A673 (cell line): ENCODE results near the gene MAGT1. TPM values are rescaled to one million over a fixed set of nuclear protein-coding genes. Genes with fewer than 3 reads are reported as not detected.
A peak's percentile ranks its signal among the peaks of the same experiment; 100 is the strongest.

ENCODE experiments used
- BruUV-seq: library from RNA; stranded (reverse); fragments of 400-500 nt; replicated peaks from 2 replicates; lab custom pipeline; 2021; lab: Mats Ljungman, UMichigan
- CTCF ChIA-PET: fragments of 300-600 bp; sonication (Branson Sonifier 250); formaldehyde crosslinking; loops from one replicate; lab custom pipeline; 2022; ENCODE audit warnings: antibody characterized with exemption; lab: Charles Lee
- POLR2A ChIA-PET: fragments of 300-600 bp; sonication (Branson Sonifier 250); formaldehyde crosslinking; loops from one replicate; lab custom pipeline; 2022; ENCODE audit warnings: antibody characterized with exemption; ENCODE audit not compliant: low non-redundant PET; lab: Charles Lee
- DNase-seq: peaks from one replicate; pipeline ENCODE4 v3.0.0-alpha.2; 2015; ENCODE audit warnings: low spot score
- H3K27ac ChIP-seq: fragments of 200-600 bp; sonication (generic); 2 replicates; pipeline ENCODE4 v1.5.1; 2016; ENCODE audit warnings: mixed run types, low read depth, mild to moderate bottlenecking, mixed read lengths, antibody characterized with exemption, low read length; ENCODE audit not compliant: poor library complexity, severe bottlenecking
- H3K27me3 ChIP-seq: fragments of 200-600 bp; sonication (generic); replicated peaks from 2 replicates; pipeline ENCODE4 v1.6.1; 2017; ENCODE audit warnings: mixed run types, low read depth, mild to moderate bottlenecking, mixed read lengths, antibody characterized with exemption, low read length; ENCODE audit not compliant: insufficient read depth, poor library complexity
- H3K36me3 ChIP-seq: fragments of 200-600 bp; sonication (generic); 2 replicates; pipeline ENCODE4 v1.6.1; 2016; ENCODE audit warnings: mixed run types, mild to moderate bottlenecking, mixed read lengths, antibody characterized with exemption, low read length; ENCODE audit not compliant: insufficient read depth, poor library complexity, severe bottlenecking
- H3K4me1 ChIP-seq: fragments of 200-600 bp; sonication (generic); 2 replicates; pipeline ENCODE4 v1.6.1; 2017; ENCODE audit warnings: mixed run types, mild to moderate bottlenecking, mixed read lengths, antibody characterized with exemption, low read length; ENCODE audit not compliant: insufficient read depth, poor library complexity, severe bottlenecking
- H3K4me3 ChIP-seq: fragments of 200-600 bp; sonication (generic); 2 replicates; pipeline ENCODE4 v1.5.1; 2016; ENCODE audit warnings: low read depth, mixed run types, mild to moderate bottlenecking, mixed read lengths, low read length; ENCODE audit not compliant: poor library complexity, severe bottlenecking
- H3K9me3 ChIP-seq: fragments of 200-600 bp; sonication (generic); 2 replicates; pipeline ENCODE4 v1.6.1; 2016; ENCODE audit warnings: mixed run types, low read depth, mild to moderate bottlenecking, mixed read lengths, antibody characterized with exemption, low read length; ENCODE audit not compliant: poor library complexity, severe bottlenecking
- EZH2 ChIP-seq: fragments of 200-600 bp; sonication (generic); IDR thresholded peaks from 2 replicates; pipeline ENCODE4 v1.6.1; 2017; ENCODE audit warnings: borderline replicate concordance, low read depth, mild to moderate bottlenecking, mixed read lengths, antibody characterized with exemption, low read length; ENCODE audit not compliant: poor library complexity, severe bottlenecking
- intact Hi-C: fragments of 100-400 bp; cut with micrococcal nuclease; formaldehyde crosslinking; loops from one replicate; pipeline ENCODE4 v1.10.0; 2022; ENCODE audit not compliant: unreplicated experiment
- total RNA-seq: library from RNA; stranded (reverse); gene quantifications from 2 replicates; pipeline ENCODE4 v1.2.3, GENCODE V29; 2021
- TF ChIP-seq, protein P1 (sequence below): fragments of 300-800, 200-600 bp; sonication (generic); conservative IDR thresholded peaks from 2 replicates; pipeline ENCODE4 v1.5.1; 2017; ENCODE audit warnings: low read depth, mild to moderate bottlenecking, antibody characterized with exemption, low read length, moderate library complexity, mixed read lengths

MAGT1 gene
- total RNA-seq, 1 experiment from 2014 or later, result 66.8 TPM

GRCh38 chrX:77785486-77786364 lies 109.5 kb downstream of the MAGT1 start, which contains the start of gene ATRX:
TSS of gene ATRX (minus strand) at chrX:77786216. CDS start at chrX:77786001, 215 bp downstream.
- ChIA-PET CTCF (no interaction called here), POLR2A (no interaction called here)
- BruUV-seq, result no TSS peak
- DNase-seq, result peak; percentile 88
- TF ChIP-seq, protein P1, sequence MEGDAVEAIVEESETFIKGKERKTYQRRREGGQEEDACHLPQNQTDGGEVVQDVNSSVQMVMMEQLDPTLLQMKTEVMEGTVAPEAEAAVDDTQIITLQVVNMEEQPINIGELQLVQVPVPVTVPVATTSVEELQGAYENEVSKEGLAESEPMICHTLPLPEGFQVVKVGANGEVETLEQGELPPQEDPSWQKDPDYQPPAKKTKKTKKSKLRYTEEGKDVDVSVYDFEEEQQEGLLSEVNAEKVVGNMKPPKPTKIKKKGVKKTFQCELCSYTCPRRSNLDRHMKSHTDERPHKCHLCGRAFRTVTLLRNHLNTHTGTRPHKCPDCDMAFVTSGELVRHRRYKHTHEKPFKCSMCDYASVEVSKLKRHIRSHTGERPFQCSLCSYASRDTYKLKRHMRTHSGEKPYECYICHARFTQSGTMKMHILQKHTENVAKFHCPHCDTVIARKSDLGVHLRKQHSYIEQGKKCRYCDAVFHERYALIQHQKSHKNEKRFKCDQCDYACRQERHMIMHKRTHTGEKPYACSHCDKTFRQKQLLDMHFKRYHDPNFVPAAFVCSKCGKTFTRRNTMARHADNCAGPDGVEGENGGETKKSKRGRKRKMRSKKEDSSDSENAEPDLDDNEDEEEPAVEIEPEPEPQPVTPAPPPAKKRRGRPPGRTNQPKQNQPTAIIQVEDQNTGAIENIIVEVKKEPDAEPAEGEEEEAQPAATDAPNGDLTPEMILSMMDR, result no peak
- no peak for TF ChIP-seq EZH2
- peak within 1 kb of the TSS; percentile 98 for H3K27ac ChIP-seq
- no peaks in the 10 kb centered on the region for H3K36me3 ChIP-seq
- H3K9me3 ChIP-seq, result no peaks in the 10 kb centered on the region
- H3K4me3 ChIP-seq, result peak within 1 kb of the TSS; percentile 75
- no peaks in the 10 kb centered on the region for H3K27me3 ChIP-seq
- no peaks in the 10 kb centered on the region for H3K4me1 ChIP-seq
- intact Hi-C loops, result loop anchor here (10.0 kb wide), 1 partner anchor 109 kb away; the partner anchor contains the start of genes COX7B and MAGT1

GRCh38 chrX:77779695-77780094 lies 115.5 kb downstream of the MAGT1 start:
- CTCF ChIA-PET, result no interaction called here

GRCh38 chrX:77776659-77777058 lies 118.6 kb downstream of the MAGT1 start:
- TF ChIP-seq, protein P1, result no peak
- TF ChIP-seq EZH2, result no peak

More at GRCh38 chrX:77779695-77780094, 115.5 kb downstream of the MAGT1 start:
- BruUV-seq, result no TSS peak
- Histone ChIP-seq H3K36me3 (no peaks in the 10 kb centered on the region), H3K4me3 (no peak overlapping the region), H3K4me1 (no peaks in the 10 kb centered on the region), H3K27me3 (no peaks in the 10 kb centered on the region), H3K27ac (no peak overlapping the region), H3K9me3 (no peaks in the 10 kb centered on the region)
- TF ChIP-seq, protein P1, result no peak
- TF ChIP-seq EZH2, result no peak
- intact Hi-C loops, result loop anchor here (10.0 kb wide), 1 partner anchor 115 kb away; the partner anchor contains the start of genes COX7B and MAGT1
- no peak for DNase-seq
- POLR2A ChIA-PET, result no interaction called here

More at GRCh38 chrX:77776659-77777058, 118.6 kb downstream of the MAGT1 start:
- Histone ChIP-seq H3K27ac (no peak overlapping the region), H3K36me3 (no peaks in the 10 kb centered on the region), H3K9me3 (no peaks in the 10 kb centered on the region), H3K27me3 (no peaks in the 10 kb centered on the region), H3K4me1 (no peaks in the 10 kb centered on the region), H3K4me3 (no peak overlapping the region)
- ChIA-PET POLR2A (no interaction called here), CTCF (no interaction called here)
- intact Hi-C loops, result no loop called here
- no peak for DNase-seq
- TSS peak; percentile 2 for BruUV-seq

Other genes with a start within 250 kb of the MAGT1 start
- 101 and 112 TPM in 2 replicates for gene ATRX, start 109.2 kb downstream of the MAGT1 start, total RNA-seq
- 381 and 432 TPM in 2 replicates for gene COX7B, start 4.0 kb upstream of the MAGT1 start, total RNA-seq
- 9.0 TPM in 2 replicates for gene ATP7A, start 15.3 kb upstream of the MAGT1 start, total RNA-seq
- 0.57 TPM in 1 of 2 replicates, not detected in the other for gene PGAM4, start 74.2 kb upstream of the MAGT1 start, total RNA-seq
- 432 and 438 TPM in 2 replicates for gene PGK1, start 208.8 kb upstream of the MAGT1 start, total RNA-seq
- 40.7 and 41.6 TPM in 2 replicates for gene TAF9B, start 244.2 kb upstream of the MAGT1 start, total RNA-seq